ENCODE results near the gene CHFR.

- no peak for TF ChIP-seq CTCF (IDR thresholded peaks at IDR 0.05)
- TF ChIP-seq POLR2A (IDR thresholded peaks at IDR 0.05), result no peak
Observed at GRCh38 chr12:132827763-132828703, 59.4 kb downstream of the CHFR start.

Data from lower leg skin (tissue), 3 donors.